GM19239 (cell line): ENCODE data around the gene SATL1.
"Not testable (repeated sequence)": the region's sequence is repeated elsewhere in the genome, so short reads cannot be mapped to it uniquely, and the experiment has no call there.

Experiments
- DNase-seq: peaks from one replicate; pipeline ENCODE4 v3.0.0; 2011; ENCODE audit warnings: low spot score; ENCODE audit not compliant: insufficient read length
- FAIRE-seq: peaks from 2 replicates; lab custom pipeline; 2011; peaks lifted over from hg19 to GRCh38; lab: Jason Lieb, UNC

The SATL1 gene

GRCh38 chrX:85243761-85244449 lies at the start of gene SATL1, which contains the start of gene ZNF711:
Gene SATL1 (minus strand): TSS chrX:85243779. CDS start chrX:85108968, 134,811 bp downstream.
Gene ZNF711 (plus strand): TSS chrX:85243991. CDS start chrX:85247573, 3,582 bp downstream.
- FAIRE-seq (no peak), DNase-seq (no peak)

- DNase-seq (no peak), FAIRE-seq (no peak)
These were observed 45.6 kb upstream of the SATL1 start for GRCh38 chrX:85288992-85289723.

- FAIRE-seq, DNase-seq: not testable (repeated sequence)
These were observed 41.7 kb upstream of the SATL1 start for GRCh38 chrX:85285286-85285685.

GRCh38 chrX:85244450-85245211 lies 1.1 kb upstream of the SATL1 start:
- FAIRE-seq (peak; percentile 21), DNase-seq (no peak)

GRCh38 chrX:85243155-85243554 lies 424 bp downstream of the SATL1 start:
- DNase-seq (no peak), FAIRE-seq (no peak)

GRCh38 chrX:85223359-85223758 lies 20.2 kb downstream of the SATL1 start:
- no peak for FAIRE-seq
- no peak for DNase-seq

GRCh38 chrX:85221361-85221760 lies 22.2 kb downstream of the SATL1 start:
- no peak for DNase-seq
- FAIRE-seq: no peak

GRCh38 chrX:85215946-85216345 lies 27.6 kb downstream of the SATL1 start:
- FAIRE-seq: no peak
- DNase-seq: no peak

- FAIRE-seq: no peak
- no peak for DNase-seq
These were observed 29.6 kb downstream of the SATL1 start for GRCh38 chrX:85213792-85214530.

- FAIRE-seq: no peak
These were observed 40.1 kb downstream of the SATL1 start for GRCh38 chrX:85203461-85203970.

GRCh38 chrX:85196319-85196718 lies 47.3 kb downstream of the SATL1 start:
- FAIRE-seq (no peak), DNase-seq (no peak)

More at GRCh38 chrX:85203461-85203970, 40.1 kb downstream of the SATL1 start:
- no peak for DNase-seq

GRCh38 chrX:85159644-85160043 lies 83.9 kb downstream of the SATL1 start:
- no peak for FAIRE-seq

GRCh38 chrX:85140964-85141363 lies 102.6 kb downstream of the SATL1 start:
- DNase-seq: no peak
- FAIRE-seq: no peak

More at GRCh38 chrX:85159644-85160043, 83.9 kb downstream of the SATL1 start:
- no peak for DNase-seq

- FAIRE-seq: no peak
- no peak for DNase-seq
These were observed 104.2 kb downstream of the SATL1 start for GRCh38 chrX:85139422-85139821.

- no peak for FAIRE-seq
- DNase-seq: no peak
These were observed 107.2 kb downstream of the SATL1 start for GRCh38 chrX:85136409-85136808.

GRCh38 chrX:85115252-85115651 lies 128.3 kb downstream of the SATL1 start:
- DNase-seq: no peak
- FAIRE-seq: no peak

- no peak for DNase-seq
- FAIRE-seq: no peak
These were observed 128.8 kb downstream of the SATL1 start for GRCh38 chrX:85114776-85115175.

- FAIRE-seq (no peak), DNase-seq (no peak)
These were observed 129.4 kb downstream of the SATL1 start for GRCh38 chrX:85114171-85114570.

- FAIRE-seq (no peak), DNase-seq (no peak)
These were observed 129.8 kb downstream of the SATL1 start for GRCh38 chrX:85113746-85114145.

- no peak for DNase-seq
- no peak for FAIRE-seq
These were observed 131.3 kb downstream of the SATL1 start for GRCh38 chrX:85112293-85112692.
